Adrenal gland (tissue), 5 donors: Measurements from ENCODE around the gene CCDC134.

Source experiments
- CTCF ChIP-seq, 6 experiments: fragments of 450-650 bp in 4 of 6; fragments of 200-600 bp in 2 of 6; sonication (generic) in 1 of 6; IDR thresholded peaks; 1 replicate in 5 of 6; 2 replicates in 1 of 6; pipeline versions ENCODE4 v1.5.1 to v1.8.0; 2016 to 2021; ENCODE audit warnings: antibody characterized with exemption in 6 of 6, mild to moderate bottlenecking in 2 of 6, moderate library complexity in 1 of 6
- POLR2A ChIP-seq, 2 donors: fragments of 450-650 bp; IDR thresholded peaks; one replicate each; pipeline ENCODE4 v1.6.1; 2017; ENCODE audit warnings: antibody characterized with exemption in 2 of 2, mild to moderate bottlenecking in 2 of 2, moderate library complexity in 1 of 2
- donor health status: DM: no; HTN: no; CAD: no.

- TF ChIP-seq CTCF (IDR thresholded peaks at IDR 0.05) (peak in 1 of 6 experiments; percentile 19), POLR2A (IDR thresholded peaks at IDR 0.05) (no peak)
Observed at GRCh38 chr22:41826021-41826420, 25.5 kb downstream of the CCDC134 start.
